ENCODE measurements around the gene TACC3. TPM values are rescaled to one million over a fixed set of nuclear protein-coding genes. Genes with fewer than 3 reads are reported as not detected.

TACC3 gene
- total RNA-seq, 1 experiment from 2014 or later = 74.7 TPM

DNA sequence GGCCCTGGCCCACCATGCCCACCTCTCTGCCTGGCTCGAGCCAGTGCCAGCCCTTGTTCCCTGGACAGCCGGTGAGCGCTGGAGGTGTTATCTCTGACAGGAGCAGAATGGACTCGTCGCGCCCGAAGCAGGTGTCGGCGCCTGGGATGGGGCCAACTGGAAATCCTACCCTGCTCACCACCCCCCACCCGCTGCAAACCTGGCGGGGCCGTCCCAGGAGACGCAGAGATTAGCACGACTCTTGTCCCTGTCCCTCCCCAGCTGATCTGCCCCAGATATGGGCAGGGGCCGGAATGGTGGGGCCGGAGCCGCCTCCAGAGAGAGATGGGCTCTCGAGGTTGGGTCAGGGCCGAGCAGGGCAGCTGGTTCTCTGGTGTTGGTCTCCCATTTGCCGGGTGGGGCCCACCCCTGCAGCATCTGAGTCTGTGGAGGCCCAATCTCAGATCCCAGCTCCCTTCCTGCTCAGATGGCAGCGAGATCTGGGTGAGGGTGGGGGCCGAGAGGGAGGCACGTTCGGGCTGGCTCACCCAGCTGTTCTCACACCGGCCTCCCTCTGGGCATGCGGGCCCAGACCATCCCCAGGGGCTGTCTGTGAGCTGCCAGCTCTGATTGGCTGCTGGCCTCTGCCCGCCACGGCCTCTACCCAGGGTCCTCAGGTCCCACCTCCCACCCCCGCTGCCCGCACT, 51.7 kb downstream of the TACC3 start:
- no peaks in the 10 kb centered on the region for H3K9me3 ChIP-seq (replicated peaks)
- H3K27ac ChIP-seq = no peak overlapping the region
- peaks cover 52% of the 10 kb centered on the region for H3K27me3 ChIP-seq
- DNase-seq = peak; percentile 75 to 82
- peak overlapping the region; percentile 5; the same call in 1 of the 2 replicates for H3K4me3 ChIP-seq
- no peaks in the 10 kb centered on the region for H3K36me3 ChIP-seq
- H3K4me1 ChIP-seq = peaks cover 46% of the 10 kb centered on the region

DNA sequence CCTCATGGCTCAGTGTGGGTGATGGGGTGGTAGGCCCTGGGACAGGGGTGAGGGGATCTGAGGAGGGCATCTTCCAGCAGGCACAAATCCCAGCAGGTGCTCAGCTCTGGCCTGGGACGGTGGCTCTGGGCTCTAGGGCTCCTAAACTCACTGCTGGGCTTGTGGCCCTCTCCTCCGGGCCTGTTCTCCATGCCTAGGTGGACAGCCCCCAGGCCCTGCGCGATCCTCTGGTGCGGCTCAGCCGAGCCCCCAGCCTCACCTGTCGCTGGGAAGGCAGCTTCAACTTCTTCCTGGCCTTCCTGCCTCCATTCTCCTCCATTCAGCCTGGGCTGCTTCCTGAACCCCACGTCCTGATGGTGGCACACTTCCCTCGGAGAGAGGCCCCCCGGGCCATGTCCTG, 52.4 kb downstream of the TACC3 start:
- H3K4me1 ChIP-seq = peaks cover 51% of the 10 kb centered on the region

DNA sequence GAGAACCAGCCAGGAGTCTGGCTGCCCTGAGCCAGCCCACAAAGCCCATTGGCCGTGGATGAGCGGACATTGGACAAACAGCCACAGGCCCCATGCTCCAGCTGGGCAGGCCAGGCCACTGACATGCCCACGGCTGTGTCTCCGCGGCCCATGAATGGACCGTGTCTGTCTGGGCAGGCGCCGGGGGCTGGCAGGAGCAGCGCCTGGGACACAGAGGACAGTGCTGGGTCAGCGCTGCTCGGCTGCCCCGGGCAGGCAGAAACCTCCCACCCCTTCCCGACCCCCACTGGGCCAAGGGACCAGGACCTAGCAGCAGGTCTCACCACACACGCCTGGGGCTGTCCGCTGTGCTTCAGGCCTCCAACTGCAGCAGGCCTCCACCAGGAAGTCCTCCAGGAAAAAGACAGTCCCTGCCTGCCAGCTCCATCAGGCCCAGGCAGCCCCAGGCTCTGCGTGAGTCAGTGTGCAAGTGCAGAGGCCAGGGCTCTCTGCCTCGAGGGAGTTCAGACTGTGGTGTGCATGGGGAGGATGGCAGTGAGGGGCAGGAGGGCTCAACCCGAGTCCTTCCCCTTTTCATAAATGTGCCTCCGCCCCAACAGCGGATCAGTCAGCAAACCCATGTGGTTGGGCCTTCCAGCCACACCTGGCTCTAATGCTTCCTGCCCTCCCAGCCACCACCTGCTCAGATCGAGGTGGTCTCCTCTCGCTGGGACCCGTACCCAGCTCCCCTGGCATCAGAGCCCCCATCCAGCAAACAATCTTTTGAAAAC, 54.6 kb downstream of the TACC3 start:
- peaks cover 54% of the 10 kb centered on the region for H3K4me1 ChIP-seq
- no peak for DNase-seq
- H3K27ac ChIP-seq = no peak overlapping the region
- H3K36me3 ChIP-seq = no peaks in the 10 kb centered on the region
- H3K4me3 ChIP-seq = no peak overlapping the region
- H3K9me3 ChIP-seq (replicated peaks) = no peaks in the 10 kb centered on the region
- peaks cover 39% of the 10 kb centered on the region for H3K27me3 ChIP-seq

More for the DNA sequence above, 52.4 kb downstream of the TACC3 start:
- DNase-seq = no peak
- Histone ChIP-seq H3K27me3 (peaks cover 52% of the 10 kb centered on the region), H3K9me3 (replicated peaks) (no peaks in the 10 kb centered on the region), H3K4me3 (no peak overlapping the region), H3K36me3 (no peaks in the 10 kb centered on the region), H3K27ac (no peak overlapping the region)

DNA sequence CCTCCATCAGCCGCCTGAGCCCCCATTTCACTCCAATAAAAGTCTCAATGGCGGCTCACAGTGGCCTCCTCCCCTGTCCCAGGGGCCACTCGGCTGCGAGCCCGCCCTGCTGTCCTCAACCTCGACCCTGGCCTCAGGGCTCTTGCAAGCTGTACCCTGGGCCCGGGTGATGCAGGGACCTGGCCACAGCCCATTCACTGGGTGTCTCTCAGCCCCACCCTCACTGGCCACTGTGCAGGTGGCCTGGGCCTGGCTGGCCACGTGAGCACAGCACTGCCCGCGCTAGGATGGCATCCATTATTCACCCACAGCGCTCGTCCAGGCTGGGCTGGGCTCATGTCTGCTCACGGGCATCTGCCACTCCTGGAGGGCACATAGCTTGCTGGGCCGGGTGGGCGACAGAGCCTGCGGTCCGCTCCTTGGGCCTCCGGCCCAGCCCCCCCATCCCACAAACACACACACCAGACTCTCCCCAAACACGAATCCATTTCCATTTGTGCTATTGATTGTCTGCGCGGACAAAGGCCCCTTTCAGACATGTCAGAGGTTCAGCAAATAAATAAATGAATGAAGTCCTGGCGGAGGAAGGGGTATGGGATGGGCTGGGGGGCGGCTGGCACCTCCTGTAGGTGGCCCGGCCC, 55.3 kb downstream of the TACC3 start:
- peaks cover 47% of the 10 kb centered on the region for H3K4me1 ChIP-seq
- no peak overlapping the region for H3K27ac ChIP-seq
- H3K27me3 ChIP-seq = peaks cover 32% of the 10 kb centered on the region
- no peaks in the 10 kb centered on the region for H3K9me3 ChIP-seq (replicated peaks)
- H3K36me3 ChIP-seq = no peaks in the 10 kb centered on the region
- no peak overlapping the region for H3K4me3 ChIP-seq
- DNase-seq = no peak

DNA sequence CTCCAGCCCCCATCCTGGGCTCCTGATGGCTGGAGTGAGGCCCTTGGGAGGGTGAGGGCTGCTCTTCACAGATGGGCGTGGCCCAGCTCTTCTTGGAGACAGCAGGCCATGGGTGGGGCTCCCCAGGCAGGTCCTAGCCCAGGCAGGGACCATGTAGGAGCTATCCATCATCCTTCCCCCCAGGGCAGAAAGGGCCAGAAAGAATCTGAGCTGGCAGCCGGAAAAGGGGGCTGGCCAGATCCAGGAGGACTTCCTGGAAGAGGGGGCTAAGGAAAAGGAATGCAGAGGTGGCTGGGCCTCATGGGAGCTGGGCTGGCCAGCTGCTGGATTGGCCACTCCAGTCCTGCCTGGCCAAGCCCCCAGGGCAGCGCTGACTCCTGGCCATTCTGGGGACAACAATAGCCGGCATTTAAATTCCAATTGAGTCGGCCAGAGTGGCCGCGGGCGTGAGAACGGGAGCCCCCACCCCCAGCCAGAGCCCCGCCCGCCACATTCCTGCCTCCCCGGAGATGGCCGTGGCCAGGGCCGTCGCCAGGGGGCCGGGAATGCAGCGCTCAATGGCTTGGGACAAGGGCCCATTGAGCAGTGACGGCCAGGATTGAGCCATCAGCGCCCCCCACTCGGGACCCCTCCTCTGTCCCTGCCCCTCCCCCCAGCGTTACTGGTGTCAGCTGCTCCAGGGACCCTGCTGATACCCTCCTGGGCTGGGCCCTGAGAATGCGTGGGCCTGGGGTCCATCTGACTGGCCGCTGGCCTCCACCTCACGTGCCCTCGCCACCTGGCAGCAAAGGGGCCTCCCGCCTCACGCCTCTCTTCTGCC, 56.7 kb downstream of the TACC3 start:
- Histone ChIP-seq H3K9me3 (replicated peaks) (no peaks in the 10 kb centered on the region), H3K4me1 (peaks cover 33% of the 10 kb centered on the region), H3K36me3 (no peaks in the 10 kb centered on the region), H3K27ac (no peak overlapping the region), H3K4me3 (no peak overlapping the region), H3K27me3 (peaks cover 21% of the 10 kb centered on the region; the same call in 1 of the 2 replicates)
- peak; percentile 54 to 62 for DNase-seq

DNA sequence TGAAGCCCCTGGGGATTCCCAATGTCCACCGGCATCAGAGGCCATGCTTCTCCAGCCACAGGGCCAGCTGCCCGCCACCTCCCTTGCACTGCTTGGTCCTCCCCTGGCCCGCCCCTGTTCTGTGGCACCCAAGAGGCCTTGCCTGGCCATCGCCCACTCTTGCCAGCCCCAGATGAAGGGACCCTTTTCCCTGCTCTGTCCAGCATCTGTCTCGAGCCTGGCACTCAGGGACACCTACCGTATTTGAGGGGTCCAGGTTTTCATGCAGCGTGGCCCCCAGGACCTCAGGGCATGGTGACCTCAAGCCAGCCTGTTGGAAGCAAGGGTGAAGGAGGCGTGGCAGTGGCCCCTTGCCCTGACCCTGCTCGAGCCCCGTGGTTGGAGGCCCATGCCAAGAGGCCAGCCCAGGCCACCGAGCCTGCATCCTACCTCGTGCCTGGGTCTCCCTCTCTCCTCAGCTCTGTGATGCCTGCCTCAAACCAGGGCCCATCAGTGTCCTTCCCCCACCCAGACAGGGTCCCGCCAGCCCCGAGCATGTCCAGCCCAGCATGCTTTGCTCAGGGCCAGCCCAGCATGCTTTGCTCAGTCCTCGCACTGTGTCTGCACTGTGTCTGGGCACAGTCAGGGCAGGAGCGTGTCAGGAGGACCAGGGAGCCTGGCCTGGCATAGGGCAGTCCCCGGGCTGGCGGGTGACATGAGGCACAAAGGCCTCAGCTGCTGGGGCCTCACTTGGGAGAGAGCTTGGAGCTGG, 57.5 kb downstream of the TACC3 start:
- no peak for DNase-seq
- H3K36me3 ChIP-seq = no peaks in the 10 kb centered on the region
- peaks cover 25% of the 10 kb centered on the region for H3K4me1 ChIP-seq
- H3K27me3 ChIP-seq = peaks cover 23% of the 10 kb centered on the region
- H3K9me3 ChIP-seq (replicated peaks) = no peaks in the 10 kb centered on the region
- no peak overlapping the region for H3K27ac ChIP-seq
- no peak overlapping the region for H3K4me3 ChIP-seq

DNA sequence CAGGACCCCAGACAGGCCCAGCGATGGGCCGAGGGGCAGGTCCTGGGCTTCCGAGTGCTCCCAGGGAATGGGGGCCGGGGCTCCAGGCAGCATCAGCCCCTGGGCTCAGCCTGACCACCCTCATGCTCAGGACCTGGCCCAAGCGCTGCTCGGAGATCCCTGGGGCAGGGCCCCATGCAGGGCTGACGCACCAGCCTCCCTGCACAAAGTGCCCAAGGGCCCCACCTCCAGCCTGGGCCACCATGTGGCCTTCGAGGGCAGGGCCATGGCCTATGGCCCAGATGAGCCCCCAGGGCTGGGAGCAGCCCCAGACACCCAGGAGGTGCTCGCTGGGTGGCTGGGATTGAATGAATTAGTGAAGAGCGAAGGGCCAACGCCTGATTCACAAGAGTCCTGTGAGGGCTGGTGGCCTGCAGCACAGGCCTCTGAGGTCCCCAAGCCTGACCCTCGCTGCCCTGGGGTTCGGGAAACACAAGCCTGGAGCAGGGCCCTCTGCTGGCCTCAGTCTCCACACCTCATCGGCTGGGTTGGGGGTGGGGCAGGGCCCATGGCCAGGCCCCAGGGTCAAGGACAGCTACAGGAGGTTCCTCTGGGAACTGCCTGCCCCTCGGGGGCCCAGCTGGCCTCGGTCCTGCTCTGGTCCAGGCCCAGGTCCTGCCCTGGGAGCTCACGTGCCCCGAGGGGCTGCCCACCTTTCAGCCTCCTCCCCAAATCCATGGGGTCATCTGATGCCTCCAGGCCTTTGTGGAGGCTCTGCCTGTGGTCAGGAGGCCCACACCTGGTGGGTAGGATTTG, 58.5 kb downstream of the TACC3 start:
- Histone ChIP-seq H3K4me3 (no peak overlapping the region), H3K27me3 (peaks cover 33% of the 10 kb centered on the region), H3K4me1 (peaks cover 18% of the 10 kb centered on the region; the same call in 1 of the 2 replicates), H3K36me3 (no peaks in the 10 kb centered on the region), H3K9me3 (replicated peaks) (no peaks in the 10 kb centered on the region), H3K27ac (no peak overlapping the region)
- no peak for DNase-seq

DNA sequence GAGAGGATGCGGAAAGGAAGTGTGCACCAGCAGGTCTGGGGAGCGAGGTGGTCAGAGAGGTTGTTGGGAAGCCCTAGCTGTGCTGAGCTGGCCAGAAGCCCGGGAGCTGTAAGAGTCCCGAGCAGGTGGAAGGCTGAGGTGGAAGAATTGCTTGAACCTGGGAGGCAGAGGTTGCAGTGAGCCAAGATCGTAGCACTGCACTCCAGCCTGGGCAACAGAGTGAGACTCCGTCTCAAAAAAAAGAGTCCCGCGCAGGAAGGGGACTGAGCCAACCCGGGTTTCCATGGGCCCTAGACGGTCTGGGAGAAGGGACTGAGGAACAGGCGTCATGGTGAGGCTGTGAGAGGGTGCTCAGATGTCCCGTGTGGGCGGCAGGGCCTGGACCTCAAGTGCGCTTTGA, 59.1 kb downstream of the TACC3 start:
- H3K4me3 ChIP-seq = no peak overlapping the region
- H3K36me3 ChIP-seq = no peaks in the 10 kb centered on the region
- DNase-seq = no peak
- H3K27ac ChIP-seq = no peak overlapping the region
- peaks cover 38% of the 10 kb centered on the region for H3K27me3 ChIP-seq
- peaks cover 18% of the 10 kb centered on the region; the same call in 1 of the 2 replicates for H3K4me1 ChIP-seq
- H3K9me3 ChIP-seq (replicated peaks) = no peaks in the 10 kb centered on the region

DNA sequence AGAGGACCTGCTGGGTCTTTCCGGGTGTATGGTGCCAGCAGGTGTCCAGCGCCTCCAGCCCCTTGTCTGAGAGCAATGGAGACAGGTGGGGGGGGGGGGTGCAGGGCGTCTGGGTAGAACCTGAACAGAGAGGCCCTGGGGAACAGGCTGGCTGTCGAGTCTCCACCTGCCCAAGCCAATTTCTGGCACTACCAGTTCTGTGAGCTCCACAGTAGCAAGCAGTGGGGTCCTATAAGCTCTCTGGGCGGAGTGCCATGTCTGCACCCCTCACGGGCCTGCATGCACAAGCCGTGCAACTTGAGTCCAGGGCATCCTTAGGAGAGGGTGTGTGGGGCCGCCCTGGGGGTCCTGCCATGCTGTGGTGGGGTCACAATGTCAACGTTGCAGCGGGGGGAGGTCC, 61.7 kb downstream of the TACC3 start:
- DNase-seq = no peak
- no peaks in the 10 kb centered on the region for H3K36me3 ChIP-seq
- H3K9me3 ChIP-seq (replicated peaks) = no peaks in the 10 kb centered on the region
- H3K4me3 ChIP-seq = no peak overlapping the region
- no peak overlapping the region for H3K27ac ChIP-seq
- peaks cover 56% of the 10 kb centered on the region for H3K27me3 ChIP-seq
- H3K4me1 ChIP-seq = peaks cover 28% of the 10 kb centered on the region; the same call in 1 of the 2 replicates

DNA sequence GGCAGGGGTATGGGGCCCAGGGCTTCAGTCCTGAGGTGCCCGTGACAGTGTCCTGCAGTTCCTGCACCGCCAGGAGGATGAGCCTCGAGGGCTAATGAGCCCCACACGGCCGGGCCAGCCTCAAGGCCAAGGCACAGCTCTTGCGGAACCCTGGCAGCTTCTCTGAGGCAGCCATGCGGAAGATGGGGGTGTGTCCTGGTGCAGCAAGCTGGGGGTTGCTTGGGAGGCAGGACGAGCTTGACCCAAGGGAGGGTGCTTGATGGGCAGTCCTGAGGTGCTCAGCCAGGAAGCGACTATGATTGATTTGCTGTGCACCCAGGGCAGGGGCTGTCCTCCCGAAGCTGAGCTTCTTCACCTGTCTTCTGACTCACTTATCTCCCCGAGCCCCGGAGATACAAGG, 62.6 kb downstream of the TACC3 start:
- Histone ChIP-seq H3K4me1 (peaks cover 20% of the 10 kb centered on the region; the same call in 1 of the 2 replicates), H3K36me3 (no peaks in the 10 kb centered on the region), H3K4me3 (no peak overlapping the region), H3K9me3 (replicated peaks) (no peaks in the 10 kb centered on the region), H3K27ac (no peak overlapping the region), H3K27me3 (peaks cover 56% of the 10 kb centered on the region)
- DNase-seq = no peak

DNA sequence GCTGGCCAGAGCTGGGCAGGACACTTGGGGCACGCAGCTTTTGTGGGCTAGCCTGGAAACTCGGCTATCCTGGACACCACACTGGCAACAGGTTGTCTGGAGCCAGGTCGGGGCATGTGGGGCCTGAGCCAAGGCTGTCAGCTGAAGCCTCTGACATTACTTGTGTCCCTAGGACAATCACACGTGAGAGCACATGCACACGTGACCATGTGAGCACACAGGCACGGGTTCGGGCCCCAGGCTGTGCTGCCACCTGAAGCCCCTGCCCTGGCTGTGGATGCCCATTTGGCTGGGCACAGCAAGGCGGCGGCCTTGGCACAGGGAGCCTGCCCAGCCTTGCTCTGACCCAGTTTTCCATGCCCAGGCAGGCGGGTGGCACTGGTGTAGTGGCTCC, 63.1 kb downstream of the TACC3 start:
- H3K4me1 ChIP-seq = peaks cover 15% of the 10 kb centered on the region; the same call in 1 of the 2 replicates
- DNase-seq = no peak
- no peak overlapping the region for H3K4me3 ChIP-seq
- H3K9me3 ChIP-seq (replicated peaks) = no peaks in the 10 kb centered on the region
- no peaks in the 10 kb centered on the region for H3K36me3 ChIP-seq
- peaks cover 58% of the 10 kb centered on the region for H3K27me3 ChIP-seq
- H3K27ac ChIP-seq = no peak overlapping the region

DNA sequence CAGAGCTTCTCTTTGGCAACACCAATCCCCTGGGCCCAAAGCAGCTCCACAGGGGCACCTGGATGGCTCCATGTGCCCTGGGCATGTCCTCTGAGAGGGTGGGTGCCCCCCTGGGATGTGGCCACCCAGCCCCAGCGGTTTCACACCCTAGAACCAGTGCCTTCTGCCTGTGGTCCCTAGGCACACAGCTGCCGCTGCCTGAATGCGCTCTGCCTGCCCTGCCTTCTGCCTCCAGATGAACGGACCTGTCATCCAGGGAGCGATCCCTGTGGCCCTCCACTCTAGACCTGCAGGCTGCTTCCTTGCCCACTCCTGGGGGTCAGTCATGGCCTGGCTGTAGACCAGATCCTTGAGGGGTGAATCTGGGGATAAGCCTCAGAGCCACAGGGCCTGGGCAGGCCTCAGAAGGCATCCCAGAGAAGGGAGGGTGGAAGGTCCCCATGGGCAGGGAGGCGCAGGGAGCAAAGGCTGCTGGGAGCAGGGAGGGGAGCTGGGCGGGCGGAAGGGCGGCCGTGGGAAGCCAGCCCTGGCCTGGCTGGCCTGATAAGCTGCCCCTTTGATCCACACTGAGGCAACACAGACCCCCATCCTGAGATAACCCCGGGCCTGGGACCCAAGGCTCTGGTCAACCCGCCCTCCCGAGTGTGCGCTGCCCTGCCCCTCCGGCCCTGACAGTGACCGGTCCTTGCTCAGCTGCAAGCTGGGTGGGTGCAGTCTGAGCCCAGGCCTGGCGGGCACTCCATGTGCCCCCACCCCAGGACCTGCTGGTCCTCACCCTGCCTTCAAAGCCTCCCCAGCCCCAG, 63.7 kb downstream of the TACC3 start:
- Histone ChIP-seq H3K4me3 (no peak overlapping the region), H3K4me1 (peaks cover 10% of the 10 kb centered on the region; the same call in 1 of the 2 replicates), H3K27ac (no peak overlapping the region), H3K36me3 (no peaks in the 10 kb centered on the region), H3K9me3 (replicated peaks) (no peaks in the 10 kb centered on the region), H3K27me3 (peaks cover 57% of the 10 kb centered on the region)
- DNase-seq = no peak

DNA sequence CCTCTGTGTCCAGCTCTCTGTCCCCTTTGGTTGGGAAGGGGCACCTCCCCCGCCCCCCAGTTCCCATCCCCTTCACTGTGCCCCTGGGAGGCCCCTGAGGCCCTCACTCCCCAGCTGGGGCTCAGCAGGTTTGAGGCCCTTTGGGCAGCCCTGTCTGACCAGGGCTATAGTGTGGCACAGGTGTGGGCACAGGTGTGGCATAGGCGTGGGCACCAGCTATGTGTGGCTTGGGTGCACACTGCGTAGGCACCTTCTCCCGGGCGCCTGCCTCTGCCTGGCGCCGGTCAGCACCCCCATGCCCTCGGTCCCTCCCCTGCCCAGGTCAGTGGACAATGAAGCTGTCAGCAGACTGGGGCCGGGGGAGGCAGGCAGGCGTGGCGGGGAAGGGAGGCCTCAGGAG, 64.3 kb downstream of the TACC3 start:
- H3K27ac ChIP-seq = no peak overlapping the region
- H3K27me3 ChIP-seq = peaks cover 62% of the 10 kb centered on the region
- H3K4me3 ChIP-seq = no peak overlapping the region
- no peaks in the 10 kb centered on the region for H3K9me3 ChIP-seq (replicated peaks)
- DNase-seq = no peak
- H3K36me3 ChIP-seq = no peaks in the 10 kb centered on the region
- peaks cover 10% of the 10 kb centered on the region; the same call in 1 of the 2 replicates for H3K4me1 ChIP-seq
